HepG2 (cell line): ENCODE results near the gene PIGL. TPM values are rescaled to one million over a fixed set of nuclear protein-coding genes. Genes with fewer than 3 reads are reported as not detected.

Experiments used
- ATF5 ChIP-seq: sonication (generic); formaldehyde crosslinking; IDR thresholded peaks from 2 replicates; pipeline ENCODE4 v1.4.0; 2020; ENCODE audit warnings: mild to moderate bottlenecking, low read depth, missing genetic modification reagents
- BCLAF1 ChIP-seq: fragments of 450-650 bp; IDR thresholded peaks from 2 replicates; pipeline ENCODE4 v1.6.1; 2017; ENCODE audit warnings: mild to moderate bottlenecking
- FOXM1 ChIP-seq: sonication (generic); formaldehyde crosslinking; IDR thresholded peaks from 2 replicates; pipeline ENCODE4 v1.5.0; 2020; ENCODE audit warnings: missing genetic modification reagents
- FOXP4 ChIP-seq: sonication (generic); formaldehyde crosslinking; IDR thresholded peaks from 2 replicates; pipeline ENCODE4 v1.4.0; 2020; ENCODE audit warnings: missing genetic modification reagents
- HDAC6 ChIP-seq: fragments of 200-600 bp; sonication (generic); IDR thresholded peaks from 2 replicates; pipeline ENCODE4 v1.7.0; 2017; ENCODE audit warnings: mild to moderate bottlenecking, antibody characterized with exemption, low read length, low read depth
- MTA1 ChIP-seq: sonication (generic); formaldehyde crosslinking; IDR thresholded peaks from 2 replicates; pipeline ENCODE4 v1.4.0; 2020; ENCODE audit warnings: missing genetic modification reagents, mild to moderate bottlenecking, borderline replicate concordance
- MXD1 ChIP-seq: sonication (generic); formaldehyde crosslinking; IDR thresholded peaks from 2 replicates; pipeline ENCODE4 v1.4.0; 2020; ENCODE audit warnings: mild to moderate bottlenecking, missing genetic modification reagents
- SALL1 ChIP-seq: sonication (generic); formaldehyde crosslinking; IDR thresholded peaks from 2 replicates; pipeline ENCODE4 v1.8.0; 2022; ENCODE audit warnings: mild to moderate bottlenecking, missing genetic modification reagents
- SKIL ChIP-seq: sonication (generic); formaldehyde crosslinking; IDR thresholded peaks from 2 replicates; pipeline ENCODE4 v1.8.0; 2022; ENCODE audit warnings: missing genetic modification reagents, mild to moderate bottlenecking, moderate library complexity, borderline replicate concordance
- SOX6 ChIP-seq, 2 experiments: fragments of 450-650 bp in 1 of 2; sonication (generic) in 1 of 2; formaldehyde crosslinking in 1 of 2; IDR thresholded peaks; 2 replicates each; pipeline versions ENCODE4 v1.4.0 to v1.6.1; 2017 to 2020; ENCODE audit warnings: antibody characterized with exemption in 1 of 2, mild to moderate bottlenecking in 1 of 2, missing genetic modification reagents in 1 of 2
- TFE3 ChIP-seq: IDR thresholded peaks from 2 replicates; pipeline ENCODE4 v1.6.1; 2016
- ZIK1 ChIP-seq: sonication (generic); formaldehyde crosslinking; IDR thresholded peaks from 2 replicates; pipeline ENCODE4 v1.5.0; 2020; ENCODE audit warnings: mild to moderate bottlenecking, low read depth, missing genetic modification reagents, borderline replicate concordance
- ZMAT3 ChIP-seq: sonication (generic); formaldehyde crosslinking; conservative IDR thresholded peaks from 2 replicates; pipeline ENCODE4 v1.7.0; 2021; ENCODE audit warnings: missing genetic modification reagents
- ZNF235 ChIP-seq: sonication (generic); formaldehyde crosslinking; IDR thresholded peaks from 2 replicates; pipeline ENCODE4 v1.8.1; 2023; ENCODE audit warnings: mild to moderate bottlenecking, missing genetic modification reagents, borderline replicate concordance
- ZNF331 ChIP-seq: sonication (generic); formaldehyde crosslinking; IDR thresholded peaks from 2 replicates; pipeline ENCODE4 v1.4.0; 2020; ENCODE audit warnings: missing genetic modification reagents
- ZNF350 ChIP-seq: sonication (generic); formaldehyde crosslinking; IDR thresholded peaks from 2 replicates; pipeline ENCODE4 v1.4.0; 2020; ENCODE audit warnings: mild to moderate bottlenecking, low read depth, missing genetic modification reagents, borderline replicate concordance
- ZNF451 ChIP-seq: sonication (generic); formaldehyde crosslinking; IDR thresholded peaks from 2 replicates; pipeline ENCODE4 v1.5.0; 2020; ENCODE audit warnings: mild to moderate bottlenecking, missing genetic modification reagents
- ZNF672 ChIP-seq: sonication (generic); formaldehyde crosslinking; IDR thresholded peaks from 2 replicates; pipeline ENCODE4 v1.8.1; 2022; ENCODE audit warnings: missing genetic modification reagents
- polyA plus RNA-seq, 8 experiments: library from polyadenylated mRNA; depleted of rRNA in 3 of 8; stranded (reverse) in 7 of 8; unstranded in 1 of 8; fragments of >200 nt; fragmentation: Illumina TruSeq in 4 of 8; extraction: Trizol in 4 of 8; gene quantifications; 2 replicates each; pipeline versions ENCODE4 v1.2.1 to v1.2.3, GENCODE V29; 2011 to 2016; ENCODE audit warnings: low read depth in 4 of 8, missing spikeins in 1 of 8, mixed read lengths in 1 of 8; ENCODE audit not compliant: insufficient read depth in 1 of 8
- total RNA-seq, 5 experiments: library from RNA; depleted of rRNA; stranded (reverse); fragments of >200 nt; fragmentation: Illumina TruSeq; extraction: Trizol; gene quantifications; 2 replicates each; pipeline ENCODE4 v1.2.3, GENCODE V29; 2016; ENCODE audit warnings: low read depth in 1 of 5

PIGL gene
- total and polyA plus RNA-seq, 2 of the 13 experiments (the other 11 are each of a cell fraction or from before 2014, with no cell fraction given) = 28.5 to 63.8 TPM

GRCh38 chr17:16352303-16352666, 135.3 kb downstream of the PIGL start (continued):
- TF ChIP-seq SALL1 (CRISPR knock-in tag) (peak; percentile 46; the same call in 1 of the 2 replicates), SOX6 (IDR thresholded peaks at IDR 0.05) (no peak), SOX6 (CRISPR knock-in tag; IDR thresholded peaks at IDR 0.05) (peak; percentile 71), ZNF350 (0 out of 2 replicates have a peak, but pooled peaks have one; percentile 21), TFE3 (CRISPR knock-in tag) (no peak), FOXM1 (CRISPR knock-in tag) (no peak), ZNF672 (CRISPR knock-in tag) (no peak), ZNF331 (CRISPR knock-in tag) (peak; percentile 59), SKIL (no peak), ATF5 (CRISPR knock-in tag) (no peak), ZIK1 (CRISPR knock-in tag) (no peak), ZNF235 (CRISPR knock-in tag) (peak; percentile 25; the same call in 1 of the 2 replicates), HDAC6 (no peak), ZNF451 (CRISPR knock-in tag) (no peak), MTA1 (CRISPR knock-in tag) (no peak), FOXP4 (CRISPR knock-in tag) (no peak), BCLAF1 (no peak), ZMAT3 (CRISPR knock-in tag) (peak; percentile 85; the same call in 1 of the 2 replicates), MXD1 (0 out of 2 replicates have a peak, but pooled peaks have one; percentile 42)
